Pancreas (tissue), 10 donors: Measurements from ENCODE around the gene ABCG2. TPM values are rescaled to one million over a fixed set of nuclear protein-coding genes. Genes with fewer than 3 reads are reported as not detected.

Source experiments
- ATAC-seq, 4 donors: fragments of 200-7000 bp; cut with Tn5 transposase; one replicate each; pipeline versions ENCODE4 v1.8.0 to v1.9.1; 2020; ENCODE audit warnings: mild to moderate bottlenecking in 4 of 4, moderate library complexity in 4 of 4
- DNase-seq, 6 donors: peaks; one replicate each; pipeline ENCODE4 v3.0.0-alpha.2; 2020
- FAIRE-seq: peaks from 2 replicates; lab custom pipeline; 2012; peaks lifted over from hg19 to GRCh38; lab: Jason Lieb, UNC
- H3K27ac ChIP-seq, 4 donors: fragments of 200-600 bp; sonication (generic); 1 replicate in 3 of 4; 2 replicates in 1 of 4; pipeline versions ENCODE4 v1.5.0 to v1.8.0; 2020
- H3K27me3 ChIP-seq, 4 donors: fragments of 200-600 bp; one replicate each; pipeline ENCODE4 v1.8.0; 2021
- H3K36me3 ChIP-seq, 3 donors: fragments of 200-600 bp; sonication (generic) in 1 of 3; one replicate each; pipeline versions ENCODE4 v1.5.0 to v1.8.0; 2020 to 2021
- H3K4me1 ChIP-seq, 3 donors: fragments of 200-600 bp; one replicate each; pipeline ENCODE4 v1.8.0; 2021
- H3K4me3 ChIP-seq, 4 donors: fragments of 200-600 bp; sonication (generic) in 2 of 4; one replicate each; pipeline versions ENCODE4 v1.5.0 to v1.8.0; 2020 to 2021
- H3K9me3 ChIP-seq, 4 donors: fragments of 200-600 bp; one replicate each; pipeline ENCODE4 v1.8.0; 2021
- WGBS, 2 donors: extraction: QIAGEN DNeasy Blood & Tissue Kit; methylation state at CpG; one replicate each; pipeline ENCODE4 v1.1.7; 2013; 5-methylcytosine and 5-hydroxymethylcytosine counted together
- intact Hi-C, 3 donors: fragments of 100-400 bp; cut with DNase I; formaldehyde crosslinking; loops; one replicate each; pipeline versions ENCODE4 v1.11.1 to v1.14.2; 2022
- polyA plus RNA-seq, 2 donors: library from polyadenylated mRNA; stranded (reverse); fragments of 200-250 nt; gene quantifications; one replicate each; pipeline ENCODE4 v1.2.3, GENCODE V29; 2013
- total RNA-seq, 6 donors: library from RNA; stranded (reverse); fragmentation: NEBNext Ultra II Directional in 4 of 6; extraction: Animal tissue kit (Norgen Biotek cat#: 25700) in 4 of 6; gene quantifications; one replicate each; pipeline versions ENCODE4 v1.2.1 to v1.2.4, GENCODE V29; 2021 to 2023
- TF ChIP-seq, protein P1 (sequence below), 4 donors: fragments of 200-600 bp; sonication (generic) in 3 of 4; IDR thresholded peaks; one replicate each; pipeline versions ENCODE4 v1.5.0 to v1.8.0; 2021; ENCODE audit warnings: antibody characterized with exemption in 4 of 4
- donor health status: healthy with polysubstance abuse.
- donor health status: DM: no; HTN: no; CAD: no; lungs with moderate emphysema.
- donor health status: DM: no; HTN: no; CAD: no.
- donor health status: control.
- donor health status: control.
- donor health status: Bipolar disorder and iron deficiency.
- donor health status: DM: yes; HTN: yes; CAD: no.
- donor health status: DM: no; HTN: no; CAD: no.
- donor health status: DM: no; HTN: no; CAD: no.
- donor health status: DM: yes; HTN: yes; CAD: no.

The ABCG2 gene
- total and polyA plus RNA-seq, 8 donors, result 0.23 to 0.97 (median 0.45) TPM

DNA sequence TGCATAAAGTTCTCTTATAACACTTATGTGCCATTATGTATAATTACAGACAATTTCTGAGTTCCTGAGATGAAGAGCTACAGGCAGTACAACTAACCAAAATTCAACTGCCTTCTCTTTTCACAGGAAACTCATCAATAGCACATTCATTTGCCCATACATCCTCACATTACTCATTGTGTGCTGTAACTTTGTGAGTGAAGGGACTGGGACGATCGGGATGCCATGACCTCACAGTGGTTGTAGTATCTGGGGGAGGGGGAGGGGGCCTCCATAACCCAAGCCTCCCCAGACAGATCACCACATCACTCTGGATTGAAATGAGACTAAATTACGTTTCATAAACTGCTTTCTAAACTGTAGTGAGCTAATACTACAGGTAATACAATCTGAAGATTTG, 60.7 kb downstream of the ABCG2 start:
- TF ChIP-seq, protein P1, sequence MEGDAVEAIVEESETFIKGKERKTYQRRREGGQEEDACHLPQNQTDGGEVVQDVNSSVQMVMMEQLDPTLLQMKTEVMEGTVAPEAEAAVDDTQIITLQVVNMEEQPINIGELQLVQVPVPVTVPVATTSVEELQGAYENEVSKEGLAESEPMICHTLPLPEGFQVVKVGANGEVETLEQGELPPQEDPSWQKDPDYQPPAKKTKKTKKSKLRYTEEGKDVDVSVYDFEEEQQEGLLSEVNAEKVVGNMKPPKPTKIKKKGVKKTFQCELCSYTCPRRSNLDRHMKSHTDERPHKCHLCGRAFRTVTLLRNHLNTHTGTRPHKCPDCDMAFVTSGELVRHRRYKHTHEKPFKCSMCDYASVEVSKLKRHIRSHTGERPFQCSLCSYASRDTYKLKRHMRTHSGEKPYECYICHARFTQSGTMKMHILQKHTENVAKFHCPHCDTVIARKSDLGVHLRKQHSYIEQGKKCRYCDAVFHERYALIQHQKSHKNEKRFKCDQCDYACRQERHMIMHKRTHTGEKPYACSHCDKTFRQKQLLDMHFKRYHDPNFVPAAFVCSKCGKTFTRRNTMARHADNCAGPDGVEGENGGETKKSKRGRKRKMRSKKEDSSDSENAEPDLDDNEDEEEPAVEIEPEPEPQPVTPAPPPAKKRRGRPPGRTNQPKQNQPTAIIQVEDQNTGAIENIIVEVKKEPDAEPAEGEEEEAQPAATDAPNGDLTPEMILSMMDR (IDR thresholded peaks at IDR 0.05), result no peak
- DNase-seq, result no peak
- H3K36me3 ChIP-seq, result no peaks in the 10 kb centered on the region
- no peaks in the 10 kb centered on the region for H3K27me3 ChIP-seq
- H3K9me3 ChIP-seq, result no peaks in the 10 kb centered on the region
- intact Hi-C loops, result no loop called here
- ATAC-seq, result no peak
- H3K4me3 ChIP-seq, result no peak overlapping the region
- FAIRE-seq, result no peak
- no peaks in the 10 kb centered on the region for H3K4me1 ChIP-seq
- H3K27ac ChIP-seq, result no peak overlapping the region
- 70 to 80% methylated on average over 3 of the region's 3 CpGs for whole genome bisulfite sequencing, 2 donors

DNA sequence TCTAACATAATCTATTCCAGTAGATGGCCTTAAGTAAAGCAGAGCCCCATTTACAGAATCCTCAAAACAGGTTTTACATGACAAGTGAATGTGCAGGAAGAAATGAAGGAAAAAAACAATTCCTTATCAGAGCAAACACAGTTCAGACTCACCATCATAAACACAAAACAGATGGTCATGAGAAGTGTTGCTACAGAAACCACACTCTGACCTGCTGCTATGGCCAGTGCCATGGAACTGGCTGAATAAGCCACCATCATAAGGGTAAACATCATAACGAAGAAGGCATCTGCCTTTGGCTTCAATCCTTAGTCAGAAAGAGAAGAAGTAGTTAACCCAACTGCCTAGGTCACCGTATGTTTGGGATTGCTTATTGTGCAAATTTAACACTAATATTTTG, 61.1 kb downstream of the ABCG2 start:
- Histone ChIP-seq H3K27ac (no peak overlapping the region), H3K4me3 (no peak overlapping the region), H3K4me1 (no peaks in the 10 kb centered on the region), H3K36me3 (no peaks in the 10 kb centered on the region), H3K27me3 (no peaks in the 10 kb centered on the region), H3K9me3 (no peaks in the 10 kb centered on the region)
- FAIRE-seq (no peak), DNase-seq (no peak), ATAC-seq (peak in 1 of 4 donors; percentile 40)
- intact Hi-C loops, result no loop called here
- 70 to 74% methylated on average over 2 of the region's 2 CpGs for WGBS, 2 donors
- TF ChIP-seq, protein P1 (IDR thresholded peaks at IDR 0.05), result no peak

GRCh38 chr4:88093874-88094273, 64.6 kb downstream of the ABCG2 start:
- no peak for FAIRE-seq
- WGBS, 2 donors, result 74 to 78% methylated on average over 5 of the region's 5 CpGs
- DNase-seq, result no peak
- Histone ChIP-seq H3K9me3 (no peaks in the 10 kb centered on the region), H3K4me1 (no peaks in the 10 kb centered on the region), H3K27ac (no peak overlapping the region), H3K36me3 (no peaks in the 10 kb centered on the region), H3K4me3 (no peak overlapping the region), H3K27me3 (no peaks in the 10 kb centered on the region)
- TF ChIP-seq, protein P1 (IDR thresholded peaks at IDR 0.05), result no peak
- no peak for ATAC-seq
- intact Hi-C loops, result no loop called here

DNA sequence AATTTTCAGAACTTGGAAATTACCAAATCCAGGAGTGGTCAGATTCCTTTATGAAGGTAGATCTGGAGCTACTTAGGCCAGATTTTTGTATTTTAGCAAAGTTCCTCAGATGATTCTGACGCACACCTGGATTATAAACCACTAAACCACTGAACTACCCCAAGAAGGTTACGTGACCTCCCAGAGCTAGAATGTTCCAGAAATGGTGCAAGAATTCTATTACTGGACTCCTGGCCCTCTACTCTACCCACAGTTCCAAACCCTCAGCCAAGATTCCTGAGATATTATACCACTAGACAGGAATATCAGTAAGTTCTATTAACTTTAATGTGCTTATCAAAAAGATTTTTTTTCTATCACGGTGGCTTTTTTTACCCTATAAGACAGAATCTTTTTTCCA, 67.1 kb downstream of the ABCG2 start:
- intact Hi-C loops, result no loop called here
- Histone ChIP-seq H3K9me3 (no peaks in the 10 kb centered on the region), H3K27me3 (no peaks in the 10 kb centered on the region), H3K36me3 (no peaks in the 10 kb centered on the region), H3K27ac (no peak overlapping the region), H3K4me3 (no peak overlapping the region), H3K4me1 (no peaks in the 10 kb centered on the region)
- 79 to 83% methylated on average over 3 of the region's 3 CpGs for WGBS, 2 donors
- DNase-seq (no peak), FAIRE-seq (no peak), ATAC-seq (no peak)
- TF ChIP-seq, protein P1 (IDR thresholded peaks at IDR 0.05), result no peak

DNA sequence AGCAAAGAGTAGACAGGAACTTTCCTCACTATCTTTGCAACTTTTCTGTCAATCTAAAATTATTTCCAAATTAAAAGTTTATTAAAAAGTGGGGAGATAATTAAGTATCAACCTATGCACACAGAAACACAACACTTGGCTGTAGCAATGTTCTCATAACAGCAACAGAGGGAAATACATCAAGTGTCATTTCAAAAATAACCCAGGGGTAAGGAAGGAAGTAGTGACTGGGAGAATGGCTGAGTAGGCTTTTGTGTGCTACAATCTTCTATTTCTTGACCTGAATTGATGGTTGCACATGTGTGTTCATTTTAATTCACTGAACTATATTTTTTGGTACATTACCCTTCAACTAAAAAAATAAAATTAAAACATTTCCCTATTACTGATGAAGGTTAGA, 67.5 kb downstream of the ABCG2 start:
- Histone ChIP-seq H3K4me1 (no peaks in the 10 kb centered on the region), H3K36me3 (no peaks in the 10 kb centered on the region), H3K9me3 (no peaks in the 10 kb centered on the region), H3K27me3 (no peaks in the 10 kb centered on the region), H3K4me3 (no peak overlapping the region), H3K27ac (no peak overlapping the region)
- DNase-seq, result no peak
- TF ChIP-seq, protein P1 (IDR thresholded peaks at IDR 0.05), result no peak
- no peak for FAIRE-seq
- intact Hi-C loops, result no loop called here
- no peak for ATAC-seq
